ENCODE data around the gene ZNF154. TPM values are rescaled to one million over a fixed set of nuclear protein-coding genes. Genes with fewer than 3 reads are reported as not detected.

Gene ZNF154
- total RNA-seq, 1 donor, result 7.6 TPM

DNA sequence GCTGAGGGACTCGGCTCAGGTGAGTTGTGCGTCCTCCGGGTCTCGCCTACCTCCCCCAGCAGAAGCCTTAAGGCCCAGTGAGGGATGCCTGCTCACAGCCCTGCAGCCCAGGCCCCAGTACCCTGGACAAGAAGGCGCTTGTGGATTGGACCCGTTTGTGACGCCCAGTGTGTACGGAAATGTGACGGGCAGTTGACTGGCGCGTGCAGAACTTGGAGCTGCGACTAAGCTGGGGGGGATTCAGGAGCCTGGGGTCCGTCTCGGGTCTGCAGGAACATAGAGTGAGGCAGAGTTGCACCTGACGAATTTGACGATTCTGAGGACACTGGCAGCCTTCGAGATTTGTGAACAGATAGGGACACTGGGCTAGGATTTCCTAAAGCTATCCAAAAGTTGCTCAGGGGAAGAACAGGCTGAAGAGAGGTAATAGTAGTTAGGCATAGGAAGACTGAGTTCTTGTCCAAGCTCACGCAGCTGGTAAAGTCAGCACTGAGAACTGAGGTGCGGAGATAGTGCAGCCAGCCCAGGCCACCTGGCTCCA lies 26.7 kb downstream of the ZNF154 start:
- Histone ChIP-seq H3K27me3 (ENCODE audit: insufficient read depth, low read length) (no peaks in the 10 kb centered on the region), H3K9me3 (ENCODE audit: low read depth, low read length) (peaks cover 19% of the 10 kb centered on the region), H3K4me2 (ENCODE audit: insufficient read depth, low read length) (peak overlapping the region; percentile 91), H3K27ac (ENCODE audit: low read depth, low read length) (peak overlapping the region; percentile 40), H4K20me1 (ENCODE audit: insufficient read depth, low read length) (no peaks in the 10 kb centered on the region), H3K4me1 (ENCODE audit: insufficient read depth, low read length) (peaks cover 5% of the 10 kb centered on the region), H3K36me3 (ENCODE audit: insufficient read depth, low read length) (peaks cover 22% of the 10 kb centered on the region), H2AFZ (ENCODE audit: low read length) (peak overlapping the region; percentile 95), H3K79me2 (ENCODE audit: insufficient read depth, low read length) (peaks cover 55% of the 10 kb centered on the region), H3K4me3 (ENCODE audit: insufficient read depth, low read length) (peak overlapping the region; percentile 85)
- no peak for TF ChIP-seq CTCF (IDR thresholded peaks at IDR 0.05; ENCODE audit: extremely low read depth, low read depth, low read length)
- DNase-seq (ENCODE audit: insufficient read length, low spot score, missing footprints), result peak; percentile 56

DNA sequence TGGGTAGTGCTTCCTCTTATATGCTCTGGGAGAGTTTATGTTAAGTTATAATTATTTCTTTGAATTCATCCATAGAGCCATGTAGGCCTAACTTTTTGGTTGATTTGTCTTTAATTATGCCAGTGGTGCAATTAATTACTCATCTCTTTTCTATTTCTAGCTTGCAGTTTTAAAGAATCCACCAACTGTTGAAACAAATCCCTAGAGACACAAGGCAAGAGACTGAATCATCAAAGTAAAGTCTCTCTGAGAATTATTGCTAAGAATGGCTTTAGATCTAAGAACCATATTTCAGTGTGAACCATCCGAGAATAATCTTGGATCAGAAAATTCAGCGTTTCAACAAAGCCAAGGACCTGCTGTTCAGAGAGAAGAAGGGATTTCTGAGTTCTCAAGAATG lies 33.1 kb downstream of the ZNF154 start:
- Histone ChIP-seq H3K36me3 (ENCODE audit: insufficient read depth, low read length) (no peaks in the 10 kb centered on the region), H3K27ac (ENCODE audit: low read depth, low read length) (no peak overlapping the region), H4K20me1 (ENCODE audit: insufficient read depth, low read length) (no peaks in the 10 kb centered on the region), H3K4me2 (ENCODE audit: insufficient read depth, low read length) (peak overlapping the region; percentile 0), H3K4me1 (ENCODE audit: insufficient read depth, low read length) (peaks cover 7% of the 10 kb centered on the region), H3K79me2 (ENCODE audit: insufficient read depth, low read length) (no peaks in the 10 kb centered on the region), H2AFZ (ENCODE audit: low read length) (no peak overlapping the region), H3K4me3 (ENCODE audit: insufficient read depth, low read length) (no peak overlapping the region), H3K9me3 (ENCODE audit: low read depth, low read length) (no peaks in the 10 kb centered on the region), H3K27me3 (ENCODE audit: insufficient read depth, low read length) (no peaks in the 10 kb centered on the region)
- no peak for TF ChIP-seq CTCF (IDR thresholded peaks at IDR 0.05; ENCODE audit: extremely low read depth, low read depth, low read length)
- DNase-seq (ENCODE audit: insufficient read length, low spot score, missing footprints), result peak; percentile 75

DNA sequence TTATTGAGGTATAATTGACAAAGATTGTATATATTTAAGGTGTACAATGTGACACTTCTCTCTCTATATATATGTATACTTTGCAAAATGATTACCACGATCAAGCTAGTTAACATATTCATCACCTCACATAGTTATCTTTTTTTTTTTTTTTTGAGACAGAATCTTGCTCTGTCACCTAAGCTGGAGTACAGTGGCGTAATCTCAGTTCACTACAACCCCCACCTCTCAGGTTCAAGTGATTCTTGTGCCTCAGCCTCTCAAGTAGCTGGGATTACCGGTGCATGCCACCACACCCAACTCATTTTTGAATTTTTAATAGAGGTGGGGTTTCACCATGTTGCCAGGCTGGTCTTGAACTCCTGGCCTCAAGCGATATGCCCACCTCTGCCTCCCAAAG lies 36.5 kb downstream of the ZNF154 start:
- no peaks in the 10 kb centered on the region for H3K27me3 ChIP-seq (ENCODE audit: insufficient read depth, low read length)
- H2AFZ ChIP-seq (ENCODE audit: low read length), result no peak overlapping the region
- H3K79me2 ChIP-seq (ENCODE audit: insufficient read depth, low read length), result no peaks in the 10 kb centered on the region
- no peak overlapping the region for H3K4me2 ChIP-seq (ENCODE audit: insufficient read depth, low read length)
- H3K36me3 ChIP-seq (ENCODE audit: insufficient read depth, low read length), result no peaks in the 10 kb centered on the region
- H3K4me1 ChIP-seq (ENCODE audit: insufficient read depth, low read length), result peaks cover 7% of the 10 kb centered on the region
- no peak for TF ChIP-seq CTCF (IDR thresholded peaks at IDR 0.05; ENCODE audit: extremely low read depth, low read depth, low read length)
- DNase-seq (ENCODE audit: insufficient read length, low spot score, missing footprints), result no peak
- H4K20me1 ChIP-seq (ENCODE audit: insufficient read depth, low read length), result no peaks in the 10 kb centered on the region
- H3K4me3 ChIP-seq (ENCODE audit: insufficient read depth, low read length), result no peak overlapping the region
- H3K9me3 ChIP-seq (ENCODE audit: low read depth, low read length), result no peaks in the 10 kb centered on the region
- H3K27ac ChIP-seq (ENCODE audit: low read depth, low read length), result no peak overlapping the region

GRCh38 chr19:57671124-57671895 lies 37.7 kb downstream of the ZNF154 start:
- H4K20me1 ChIP-seq (ENCODE audit: insufficient read depth, low read length), result no peaks in the 10 kb centered on the region
- no peak overlapping the region for H3K4me2 ChIP-seq (ENCODE audit: insufficient read depth, low read length)
- no peaks in the 10 kb centered on the region for H3K9me3 ChIP-seq (ENCODE audit: low read depth, low read length)
- H3K79me2 ChIP-seq (ENCODE audit: insufficient read depth, low read length), result no peaks in the 10 kb centered on the region
- H3K4me1 ChIP-seq (ENCODE audit: insufficient read depth, low read length), result peaks cover 4% of the 10 kb centered on the region
- TF ChIP-seq CTCF (IDR thresholded peaks at IDR 0.05; ENCODE audit: extremely low read depth, low read depth, low read length), result no peak
- no peak for DNase-seq (ENCODE audit: insufficient read length, low spot score, missing footprints)
- no peak overlapping the region for H3K27ac ChIP-seq (ENCODE audit: low read depth, low read length)
- no peak overlapping the region for H3K4me3 ChIP-seq (ENCODE audit: insufficient read depth, low read length)
- no peak overlapping the region for H2AFZ ChIP-seq (ENCODE audit: low read length)
- H3K27me3 ChIP-seq (ENCODE audit: insufficient read depth, low read length), result no peaks in the 10 kb centered on the region
- no peaks in the 10 kb centered on the region for H3K36me3 ChIP-seq (ENCODE audit: insufficient read depth, low read length)

Measured in osteoblast (primary cell).